Activated T-cell treated with anti-CD3 and anti-CD28 coated beads for 4 hours (primary cell): ENCODE data around the gene ACACB.

Experiments
- DNase-seq: peaks from one replicate; pipeline ENCODE4 v3.0.0-alpha.2; 2020

Gene ACACB

GRCh38 chr12:109222496-109222895 lies 106.1 kb downstream of the ACACB start:
- DNase-seq = no peak

GRCh38 chr12:109223211-109223610 lies 106.8 kb downstream of the ACACB start:
- DNase-seq = no peak

GRCh38 chr12:109223868-109224267 lies 107.5 kb downstream of the ACACB start:
- DNase-seq = no peak

- DNase-seq = no peak
Measured at GRCh38 chr12:109228664-109229063, 112.3 kb downstream of the ACACB start.

GRCh38 chr12:109230193-109230592 lies 113.8 kb downstream of the ACACB start:
- DNase-seq = no peak

GRCh38 chr12:109232731-109233130 lies 116.3 kb downstream of the ACACB start:
- no peak for DNase-seq

GRCh38 chr12:109234012-109234411 lies 117.6 kb downstream of the ACACB start:
- no peak for DNase-seq

GRCh38 chr12:109236257-109236656 lies 119.9 kb downstream of the ACACB start:
- DNase-seq = no peak

GRCh38 chr12:109239179-109239578 lies 122.8 kb downstream of the ACACB start:
- DNase-seq = no peak

- no peak for DNase-seq
Measured at GRCh38 chr12:109239691-109240090, 123.3 kb downstream of the ACACB start.

GRCh38 chr12:109240365-109240764 lies 124.0 kb downstream of the ACACB start:
- no peak for DNase-seq

- no peak for DNase-seq
Measured at GRCh38 chr12:109241936-109242335, 125.5 kb downstream of the ACACB start.

GRCh38 chr12:109244073-109244472 lies 127.7 kb downstream of the ACACB start:
- no peak for DNase-seq

- no peak for DNase-seq
Measured at GRCh38 chr12:109246221-109246620, 129.8 kb downstream of the ACACB start.

- no peak for DNase-seq
Measured at GRCh38 chr12:109247831-109248654, 131.7 kb downstream of the ACACB start.

- no peak for DNase-seq
Measured at GRCh38 chr12:109250523-109250922, 134.1 kb downstream of the ACACB start.

GRCh38 chr12:109252799-109253198 lies 136.4 kb downstream of the ACACB start:
- no peak for DNase-seq

- DNase-seq = no peak
Measured at GRCh38 chr12:109253913-109254544, 137.6 kb downstream of the ACACB start.

- no peak for DNase-seq
Measured at GRCh38 chr12:109255377-109255776, 139.0 kb downstream of the ACACB start.

- DNase-seq = no peak
Measured at GRCh38 chr12:109256011-109256410, 139.6 kb downstream of the ACACB start.

- DNase-seq = no peak
Measured at GRCh38 chr12:109258201-109258600, 141.8 kb downstream of the ACACB start.

GRCh38 chr12:109258607-109259544 lies 142.5 kb downstream of the ACACB start:
- no peak for DNase-seq

GRCh38 chr12:109259545-109259895 lies 143.1 kb downstream of the ACACB start:
- no peak for DNase-seq
